ENCODE results near the gene CFAP97D1.

DNA sequence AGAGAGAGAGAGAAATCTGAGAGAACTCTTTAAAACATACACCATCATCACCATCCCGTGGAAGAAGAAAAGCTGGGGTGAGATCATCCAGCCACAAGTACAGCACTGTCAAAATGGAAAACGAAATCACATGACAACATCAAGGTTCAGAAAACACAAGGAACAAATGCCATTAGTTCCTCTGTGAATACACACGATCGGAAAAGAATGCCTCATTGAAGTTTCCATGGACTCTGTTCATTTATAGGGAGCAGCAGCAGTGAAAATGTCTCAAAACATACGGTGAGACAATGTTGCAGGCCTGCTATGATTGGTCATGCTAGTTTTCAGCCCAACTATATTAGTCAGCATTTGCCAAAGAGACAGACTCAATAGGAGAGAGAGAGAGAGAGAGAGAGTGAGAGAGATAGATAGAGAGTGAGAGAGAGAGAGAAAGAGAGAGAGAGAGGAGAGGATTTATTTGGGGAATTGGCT lies 4.4 kb downstream of the CFAP97D1 start:
- TF ChIP-seq CTCF (IDR thresholded peaks at IDR 0.05; ENCODE audit: insufficient read depth, low read depth, low read length) (no peak), EZH2 (IDR thresholded peaks at IDR 0.05; ENCODE audit: insufficient read depth, low read length) (no peak)

Data from astrocyte (in vitro differentiated cells and primary cell).